GM20431 (cell line): ENCODE data around the gene MYO7B.
"Not testable (repeated sequence)": the region's sequence is repeated elsewhere in the genome, so short reads cannot be mapped to it uniquely, and the experiment has no call there.

Experiments
- in situ Hi-C: fragments of 300-500 bp; cut with MseI, MboI; formaldehyde crosslinking; loops from one replicate; pipeline ENCODE4 v1.15.0; 2020; ENCODE audit warnings: low sequenced_read_pairs; ENCODE audit not compliant: unreplicated experiment

Gene MYO7B

GRCh38 chr2:127570282-127571250 lies 35.1 kb downstream of the MYO7B start:
- in situ Hi-C loops: no loop called here

- in situ Hi-C loops: not testable (repeated sequence)
Observed at GRCh38 chr2:127572352-127572751, 36.9 kb downstream of the MYO7B start.

GRCh38 chr2:127572841-127573240 lies 37.4 kb downstream of the MYO7B start:
- in situ Hi-C loops: no loop called here

GRCh38 chr2:127573298-127573697 lies 37.8 kb downstream of the MYO7B start:
- in situ Hi-C loops: no loop called here

GRCh38 chr2:127573771-127574170 lies 38.3 kb downstream of the MYO7B start:
- in situ Hi-C loops: no loop called here

- in situ Hi-C loops: no loop called here
Observed at GRCh38 chr2:127574656-127575055, 39.2 kb downstream of the MYO7B start.

GRCh38 chr2:127575185-127575765 lies 39.8 kb downstream of the MYO7B start:
- in situ Hi-C loops: no loop called here

- in situ Hi-C loops: no loop called here
Observed at GRCh38 chr2:127575941-127576432, 40.5 kb downstream of the MYO7B start.

GRCh38 chr2:127576433-127577207 lies 41.1 kb downstream of the MYO7B start:
- in situ Hi-C loops: no loop called here

- in situ Hi-C loops: no loop called here
Observed at GRCh38 chr2:127577208-127577475, 41.7 kb downstream of the MYO7B start.

- in situ Hi-C loops: no loop called here
Observed at GRCh38 chr2:127577503-127577902, 42.0 kb downstream of the MYO7B start.

- in situ Hi-C loops: no loop called here
Observed at GRCh38 chr2:127577973-127578372, 42.5 kb downstream of the MYO7B start.

GRCh38 chr2:127578411-127578810 lies 42.9 kb downstream of the MYO7B start:
- in situ Hi-C loops: no loop called here

GRCh38 chr2:127579231-127579630 lies 43.7 kb downstream of the MYO7B start:
- in situ Hi-C loops: no loop called here

- in situ Hi-C loops: no loop called here
Observed at GRCh38 chr2:127580167-127581049, 44.9 kb downstream of the MYO7B start.

- in situ Hi-C loops: no loop called here
Observed at GRCh38 chr2:127581050-127581345, 45.5 kb downstream of the MYO7B start.

- in situ Hi-C loops: no loop called here
Observed at GRCh38 chr2:127581516-127582490, 46.3 kb downstream of the MYO7B start.

- in situ Hi-C loops: no loop called here
Observed at GRCh38 chr2:127582863-127583861, 47.7 kb downstream of the MYO7B start.
